GM19467 (cell line): Measurements from ENCODE around the gene HIF3A.
"Not testable (repeated sequence)": the region's sequence is repeated elsewhere in the genome, so short reads cannot be mapped to it uniquely, and the experiment has no call there.

Experiments
- ATAC-seq: cut with Tn5 transposase; IDR thresholded peaks from one replicate; pipeline ENCODE4 v1.9.1; 2021; ENCODE audit warnings: mild to moderate bottlenecking, moderate library complexity; ENCODE audit not compliant: unreplicated experiment

Gene HIF3A

GRCh38 chr19:46296722-46297461 lies at the start of gene HIF3A:
HIF3A (plus strand) TSS chr19:46297042; CDS start chr19:46297077, 35 bp downstream.
- ATAC-seq: no peak

GRCh38 chr19:46250076-46250735 lies 46.6 kb upstream of the HIF3A start:
- ATAC-seq: no peak

GRCh38 chr19:46251416-46251815 lies 45.4 kb upstream of the HIF3A start:
- ATAC-seq: no peak

- no peak for ATAC-seq
Measured at GRCh38 chr19:46254776-46255175, 42.1 kb upstream of the HIF3A start.

GRCh38 chr19:46256855-46257254 lies 40.0 kb upstream of the HIF3A start:
- ATAC-seq: no peak

GRCh38 chr19:46261501-46261900 lies 35.3 kb upstream of the HIF3A start:
- ATAC-seq: not testable (repeated sequence)

- ATAC-seq: not testable (repeated sequence)
Measured at GRCh38 chr19:46262684-46263296, 34.1 kb upstream of the HIF3A start.

GRCh38 chr19:46264801-46265200 lies 32.0 kb upstream of the HIF3A start:
- ATAC-seq: not testable (repeated sequence)

GRCh38 chr19:46265217-46265828 lies 31.5 kb upstream of the HIF3A start:
- no peak for ATAC-seq

GRCh38 chr19:46269101-46269500 lies 27.7 kb upstream of the HIF3A start:
- ATAC-seq: no peak

GRCh38 chr19:46270521-46271256 lies 26.2 kb upstream of the HIF3A start:
- ATAC-seq: no peak

GRCh38 chr19:46271481-46272197 lies 25.2 kb upstream of the HIF3A start:
- no peak for ATAC-seq

GRCh38 chr19:46273931-46274330 lies 22.9 kb upstream of the HIF3A start:
- not testable (repeated sequence) for ATAC-seq

- no peak for ATAC-seq
Measured at GRCh38 chr19:46279177-46279576, 17.7 kb upstream of the HIF3A start.

GRCh38 chr19:46283771-46284170 lies 13.1 kb upstream of the HIF3A start:
- ATAC-seq: no peak

- no peak for ATAC-seq
Measured at GRCh38 chr19:46284635-46285034, 12.2 kb upstream of the HIF3A start.

- no peak for ATAC-seq
Measured at GRCh38 chr19:46287585-46287984, 9.3 kb upstream of the HIF3A start.

GRCh38 chr19:46288896-46289588 lies 7.8 kb upstream of the HIF3A start:
- ATAC-seq: no peak

- ATAC-seq: no peak
Measured at GRCh38 chr19:46289724-46290619, 6.9 kb upstream of the HIF3A start.
